GM18867 (cell line): ENCODE data around the gene PRICKLE2.

ENCODE experiments used
- ATAC-seq: cut with Tn5 transposase; IDR thresholded peaks from one replicate; pipeline ENCODE4 v1.9.1; 2021; ENCODE audit warnings: mild to moderate bottlenecking, moderate library complexity; ENCODE audit not compliant: unreplicated experiment

PRICKLE2 gene

GRCh38 chr3:64163019-64163754 lies 62.1 kb downstream of the PRICKLE2 start:
- peak; percentile 11 for ATAC-seq

DNA sequence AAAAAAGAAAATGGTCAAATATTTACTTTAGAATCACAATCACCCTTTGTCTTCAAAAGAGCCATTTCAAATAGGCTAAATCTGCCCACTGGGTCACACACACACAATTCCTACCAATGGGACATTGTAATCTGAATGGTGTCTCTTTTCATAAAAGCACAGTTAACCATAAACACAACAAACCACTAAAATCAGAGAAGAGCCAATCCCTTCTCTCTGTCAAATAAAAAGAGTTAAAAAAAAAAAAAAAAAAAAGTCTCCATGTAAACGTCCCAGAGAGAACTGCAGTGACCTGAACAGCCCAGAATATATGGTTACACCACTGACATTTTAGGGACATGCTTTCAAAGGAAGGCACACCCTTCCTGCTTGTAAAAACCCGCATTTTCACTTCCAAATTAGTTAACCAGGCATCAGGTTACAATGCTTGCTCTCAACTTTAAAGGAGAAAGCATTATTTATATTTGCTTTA lies 63.7 kb downstream of the PRICKLE2 start:
- no peak for ATAC-seq

DNA sequence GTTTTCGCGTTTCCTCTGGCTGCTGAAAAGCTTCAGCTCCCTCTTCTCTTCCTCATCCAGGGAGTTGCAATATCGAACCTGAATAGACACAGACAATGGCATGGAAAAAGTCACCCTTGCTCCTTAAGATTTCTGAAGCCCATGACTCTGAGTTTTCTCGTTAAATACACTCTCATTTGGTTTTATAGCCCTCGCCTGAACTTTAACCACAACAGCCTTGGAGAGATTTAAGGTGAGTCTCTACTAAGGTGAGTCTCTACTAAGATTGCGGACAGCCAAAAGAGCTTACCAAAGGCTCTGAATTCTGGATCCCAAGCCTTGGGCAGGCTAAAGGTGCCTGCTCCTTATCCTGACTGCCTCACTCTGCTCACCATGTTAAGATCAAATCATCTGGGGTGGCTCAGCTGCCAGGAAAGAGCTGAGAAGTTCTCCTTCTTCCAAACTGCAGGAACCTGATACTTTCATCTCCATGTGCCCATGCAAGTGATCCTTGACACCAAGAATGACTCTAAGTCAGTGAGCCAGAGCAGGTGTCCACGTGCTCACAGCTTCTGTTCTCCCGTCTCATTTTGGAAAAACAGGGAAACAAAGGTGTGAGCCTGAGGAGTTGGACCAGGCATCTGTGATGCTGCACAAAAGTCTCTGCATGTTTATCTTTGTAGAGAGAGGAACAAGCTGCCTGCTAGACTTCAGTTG lies 65.1 kb downstream of the PRICKLE2 start:
- ATAC-seq: no peak

DNA sequence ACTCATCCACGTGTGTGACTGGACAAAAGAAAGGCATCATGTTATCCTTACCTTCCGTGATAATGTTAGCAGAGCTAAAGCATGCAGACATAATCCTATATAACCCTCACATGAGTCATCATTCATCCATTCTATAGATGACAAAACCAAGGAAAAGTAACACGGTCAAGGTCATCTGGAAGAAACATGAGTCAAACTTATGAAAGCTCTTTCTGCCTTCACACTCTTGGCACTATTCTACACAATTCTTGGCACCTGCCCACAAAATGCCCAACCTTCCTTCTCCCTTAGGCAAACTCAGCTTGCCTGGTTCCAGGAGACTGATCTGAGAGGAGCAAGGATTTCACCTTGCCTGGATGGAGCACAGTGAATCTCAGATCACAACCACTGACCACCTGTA lies 66.9 kb downstream of the PRICKLE2 start:
- no peak for ATAC-seq

- no peak for ATAC-seq
Observed at GRCh38 chr3:64157150-64158035, 67.9 kb downstream of the PRICKLE2 start.

- no peak for ATAC-seq
Observed at GRCh38 chr3:64155328-64155727, 69.9 kb downstream of the PRICKLE2 start.

DNA sequence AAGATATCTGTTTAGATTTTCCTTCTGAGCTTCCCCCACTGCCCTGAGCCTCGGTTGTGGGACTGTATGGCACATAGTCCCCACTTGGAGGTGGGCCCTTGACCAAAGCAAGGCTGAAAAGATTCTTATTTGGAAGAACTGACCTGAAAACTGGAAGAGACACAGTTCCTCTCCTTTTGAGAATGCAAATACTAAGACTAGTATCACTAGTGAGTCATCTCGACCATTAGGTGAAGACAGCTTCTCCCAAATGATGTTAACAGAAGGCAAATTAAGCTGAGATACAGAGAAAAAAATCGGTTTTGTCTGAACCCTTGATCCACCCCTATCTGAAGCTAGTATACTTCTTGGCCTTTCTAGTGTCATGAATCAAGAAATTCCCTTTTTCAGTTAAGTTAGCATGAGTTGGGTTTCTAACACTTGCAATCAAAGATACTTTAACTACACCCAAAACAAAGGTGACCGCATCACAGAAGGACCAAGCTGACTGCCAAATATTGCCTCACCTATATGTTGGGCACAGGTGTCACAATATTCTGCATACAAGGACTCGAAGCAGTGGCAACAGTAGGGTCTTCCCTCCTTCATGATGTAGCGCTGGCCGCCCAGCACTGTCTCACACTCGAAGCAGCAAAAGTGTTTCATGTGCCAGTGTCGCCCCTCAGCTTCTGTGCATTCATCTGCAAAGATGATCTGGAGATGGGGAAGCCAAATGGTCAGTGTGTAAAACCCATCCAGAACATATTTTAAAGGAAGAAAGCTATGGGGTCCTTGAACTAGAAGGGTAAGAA lies 72.4 kb downstream of the PRICKLE2 start:
- ATAC-seq: no peak

- ATAC-seq: no peak
Observed at GRCh38 chr3:64152086-64152485, 73.2 kb downstream of the PRICKLE2 start.

GRCh38 chr3:64151342-64151871 lies 73.9 kb downstream of the PRICKLE2 start:
- ATAC-seq: no peak

GRCh38 chr3:64150623-64151207 lies 74.6 kb downstream of the PRICKLE2 start:
- no peak for ATAC-seq

GRCh38 chr3:64149886-64150285 lies 75.4 kb downstream of the PRICKLE2 start:
- no peak for ATAC-seq

- no peak for ATAC-seq
Observed at GRCh38 chr3:64148955-64149653, 76.2 kb downstream of the PRICKLE2 start.

DNA sequence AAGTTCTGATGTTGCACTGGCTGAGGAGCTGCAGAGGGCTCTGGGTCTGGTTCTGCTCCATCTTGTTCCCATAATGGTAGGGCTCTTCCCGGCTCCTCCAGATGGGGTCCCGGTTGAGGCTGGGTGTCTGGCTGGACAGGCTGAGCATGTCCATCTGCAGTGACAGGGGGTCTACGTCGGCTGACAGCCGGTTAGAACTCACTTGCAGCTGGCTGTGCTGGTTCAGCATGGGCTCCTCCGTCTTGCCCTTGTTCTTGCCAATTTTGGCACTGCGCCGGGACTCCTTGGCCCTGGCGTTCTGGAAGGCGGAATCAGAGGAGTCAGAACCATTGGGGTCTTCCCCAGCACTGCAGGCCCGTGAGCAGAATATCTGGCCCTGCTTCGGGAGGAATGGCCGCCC lies 78.1 kb downstream of the PRICKLE2 start:
- ATAC-seq: no peak

GRCh38 chr3:64145438-64145837 lies 79.8 kb downstream of the PRICKLE2 start:
- no peak for ATAC-seq

GRCh38 chr3:64144241-64144900 lies 80.9 kb downstream of the PRICKLE2 start:
- no peak for ATAC-seq

DNA sequence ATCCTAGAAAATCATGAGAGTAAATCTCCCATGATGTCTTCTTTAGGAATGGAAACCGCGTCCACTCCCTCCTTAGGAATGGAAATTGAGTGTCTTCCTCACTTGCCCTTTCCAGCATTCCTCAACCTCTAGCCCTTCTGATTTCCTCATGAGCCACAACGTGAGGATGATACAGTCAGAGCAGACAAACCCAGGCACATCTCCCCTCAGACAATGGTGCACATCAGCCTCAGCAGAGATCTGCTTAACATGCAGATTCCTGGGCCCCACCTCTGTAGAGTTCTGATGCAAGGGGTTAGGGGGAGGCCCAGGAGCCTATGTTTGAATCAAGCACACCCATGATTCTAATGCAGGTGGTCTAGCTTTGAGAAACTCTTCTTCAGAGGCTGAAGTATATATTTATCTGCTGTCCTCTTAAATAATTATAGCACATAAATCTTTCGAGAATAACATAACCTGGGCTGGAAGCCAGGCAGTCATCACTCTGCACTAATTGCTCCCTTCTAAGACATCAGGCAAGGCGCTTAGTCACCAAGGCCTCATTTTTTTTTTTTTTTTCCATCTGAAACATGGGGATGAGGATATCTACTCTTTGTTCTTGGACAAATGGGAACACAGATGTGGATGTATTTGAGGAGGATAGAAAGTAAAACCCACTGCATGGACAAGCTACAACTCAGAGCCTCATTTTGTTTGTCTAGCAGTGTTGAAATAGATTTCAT lies 81.7 kb downstream of the PRICKLE2 start:
- no peak for ATAC-seq

- no peak for ATAC-seq
Observed at GRCh38 chr3:64141476-64141875, 83.8 kb downstream of the PRICKLE2 start.

DNA sequence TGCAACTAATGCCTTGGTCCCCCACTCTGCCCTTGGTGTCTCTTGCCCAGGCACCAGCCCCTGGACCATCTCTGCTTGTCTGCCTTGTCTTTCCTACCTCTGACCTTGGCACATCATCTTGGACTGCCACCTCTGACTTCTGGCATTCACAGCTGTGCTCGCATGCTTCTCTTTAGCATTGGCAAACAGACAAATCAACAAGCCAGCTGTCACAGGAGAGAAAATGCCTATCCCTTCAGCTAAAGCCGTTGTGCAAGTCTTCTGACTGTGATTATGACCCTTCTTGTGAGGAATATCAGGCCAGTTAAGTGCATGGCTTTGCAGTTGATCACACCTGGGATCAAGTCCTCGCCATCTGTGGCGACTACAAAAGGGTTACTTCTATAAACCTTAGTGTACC lies 84.6 kb downstream of the PRICKLE2 start:
- no peak for ATAC-seq
